ENCODE results near the gene AKIP1. TPM values are rescaled to one million over a fixed set of nuclear protein-coding genes. Genes with fewer than 3 reads are reported as not detected.

Gene AKIP1
- total and polyA plus RNA-seq, 4 donors = 9.3 to 12.3 (median 9.9) TPM

GRCh38 chr11:8967184-8967583 lies 56.2 kb downstream of the AKIP1 start:
- no peaks in the 10 kb centered on the region for H3K27me3 ChIP-seq (ENCODE audit: control insufficient read depth in 4 of 4, insufficient read depth in 4 of 4, low read length in 3 of 4)
- H3K9ac ChIP-seq (ENCODE audit: low read depth in 1 of 2, low read length in 2 of 2) = no peak overlapping the region
- no peak overlapping the region for H3K4me3 ChIP-seq (ENCODE audit: low read depth in 1 of 3, low read length in 3 of 3)
- 87% methylated on average over 8 of the region's 8 CpGs for WGBS
- H3K9me3 ChIP-seq (ENCODE audit: control insufficient read depth in 4 of 4, low read length in 3 of 4) = no peaks in the 10 kb centered on the region
- DNase-seq (ENCODE audit: low spot score) = no peak
- H3K36me3 ChIP-seq (ENCODE audit: control insufficient read depth in 4 of 4, insufficient read depth in 3 of 4, low read depth in 1 of 4, low read length in 3 of 4) = peaks cover 0 to 6% (median 0%) of the 10 kb centered on the region in 4 donors
- peaks cover 8 to 28% (median 17%) of the 10 kb centered on the region in 4 donors for H3K4me1 ChIP-seq (ENCODE audit: control insufficient read depth in 4 of 4, insufficient read depth in 4 of 4, low read length in 3 of 4)
- no peak overlapping the region for H3K27ac ChIP-seq (ENCODE audit: low read depth in 1 of 2, low read length in 2 of 2)
- TF ChIP-seq EGR1 (IDR thresholded peaks at IDR 0.05; ENCODE audit: low read depth in 2 of 2) (no peak), JUND (IDR thresholded peaks at IDR 0.05) (no peak), GABPA (IDR thresholded peaks at IDR 0.05 in 1 of 2, conservative IDR thresholded peaks at IDR 0.05 in 1 of 2) (no peak), HNF4G (IDR thresholded peaks at IDR 0.05) (no peak), ATF3 (IDR thresholded peaks at IDR 0.05) (no peak), HNF4A (conservative IDR thresholded peaks at IDR 0.05) (no peak), ZBTB33 (IDR thresholded peaks at IDR 0.05) (no peak), YY1 (IDR thresholded peaks at IDR 0.05) (no peak), REST (IDR thresholded peaks at IDR 0.05) (no peak), NR2F2 (IDR thresholded peaks at IDR 0.05) (no peak), FOXA2 (IDR thresholded peaks at IDR 0.05) (no peak), CTCF (IDR thresholded peaks at IDR 0.05; ENCODE audit: low read depth, low read length, missing input control) (no peak), MAX (IDR thresholded peaks at IDR 0.05) (no peak), TAF1 (conservative IDR thresholded peaks at IDR 0.05) (no peak), RXRA (IDR thresholded peaks at IDR 0.05) (no peak)

Small RNA genes within 50 kb of the gene (small RNA-seq; reads per million reads assigned to genes)
- not detected for gene RF00019

Other genes with a start within 250 kb of the AKIP1 start
- gene TRIM66, start 228.5 kb upstream of the AKIP1 start, total RNA-seq = 10 to 100 TPM in 1 of 2 donors, 1 to 10 TPM in 1; 3.2 to 14.3 TPM
- 1 to 10 TPM; 1.6 to 1.8 TPM for gene TRIM66, start 228.5 kb upstream of the AKIP1 start, polyA plus RNA-seq
- gene RPL27A, start 228.4 kb upstream of the AKIP1 start, total RNA-seq = 100 to 1,000 TPM; 178 to 693 TPM
- gene RPL27A, start 228.4 kb upstream of the AKIP1 start, polyA plus RNA-seq = 100 to 1,000 TPM; 446 to 928 TPM
- not detected for gene C11orf16, start 21.8 kb downstream of the AKIP1 start, total RNA-seq
- gene C11orf16, start 21.8 kb downstream of the AKIP1 start, polyA plus RNA-seq = not detected
- gene ASCL3, start 31.8 kb downstream of the AKIP1 start, total RNA-seq = not detected
- gene ASCL3, start 31.8 kb downstream of the AKIP1 start, polyA plus RNA-seq = not detected
- gene TMEM9B, start 53.3 kb downstream of the AKIP1 start, total RNA-seq = 10 to 100 TPM; 18.7 to 23.9 TPM
- 10 to 100 TPM; 17.0 to 20.3 TPM for gene TMEM9B, start 53.3 kb downstream of the AKIP1 start, polyA plus RNA-seq
- gene NRIP3, start 92.8 kb downstream of the AKIP1 start, total RNA-seq = 1 to 10 TPM in 1 of 2 donors, under 1 TPM in 1; under 0.01 to 1.0 TPM
- under 1 TPM in 1 of 2 donors, not detected in 1; 0.07 TPM for gene NRIP3, start 92.8 kb downstream of the AKIP1 start, polyA plus RNA-seq
- gene SCUBE2, start 180.4 kb downstream of the AKIP1 start, total RNA-seq = 1 to 10 TPM in 1 of 2 donors, under 1 TPM in 1; 0.14 to 1.4 TPM
- under 1 TPM in 1 of 2 donors, not detected in 1; 0.42 TPM for gene SCUBE2, start 180.4 kb downstream of the AKIP1 start, polyA plus RNA-seq